Right renal cortex interstitium (tissue), 3 donors: ENCODE measurements around the gene KRTAP12-4. TPM values are rescaled to one million over a fixed set of nuclear protein-coding genes. Genes with fewer than 3 reads are reported as not detected.
"Not testable (repeated sequence)": the region's sequence is repeated elsewhere in the genome, so short reads cannot be mapped to it uniquely, and the experiment has no call there.

Experiments
- DNase-seq, 3 donors: peaks; one replicate each; pipeline ENCODE4 v3.0.0-alpha.2; 2013; ENCODE audit warnings: low read depth in 3 of 3, low spot score in 2 of 3
- polyA plus RNA-seq, 3 donors: library from polyadenylated mRNA; unstranded; fragments of 120-200 nt; gene quantifications; one replicate each; pipeline ENCODE4 v1.2.1, GENCODE V29; 2013; ENCODE audit not compliant: insufficient read length in 3 of 3

KRTAP12-4 gene
- polyA plus RNA-seq, 3 donors = not detected

DNA sequence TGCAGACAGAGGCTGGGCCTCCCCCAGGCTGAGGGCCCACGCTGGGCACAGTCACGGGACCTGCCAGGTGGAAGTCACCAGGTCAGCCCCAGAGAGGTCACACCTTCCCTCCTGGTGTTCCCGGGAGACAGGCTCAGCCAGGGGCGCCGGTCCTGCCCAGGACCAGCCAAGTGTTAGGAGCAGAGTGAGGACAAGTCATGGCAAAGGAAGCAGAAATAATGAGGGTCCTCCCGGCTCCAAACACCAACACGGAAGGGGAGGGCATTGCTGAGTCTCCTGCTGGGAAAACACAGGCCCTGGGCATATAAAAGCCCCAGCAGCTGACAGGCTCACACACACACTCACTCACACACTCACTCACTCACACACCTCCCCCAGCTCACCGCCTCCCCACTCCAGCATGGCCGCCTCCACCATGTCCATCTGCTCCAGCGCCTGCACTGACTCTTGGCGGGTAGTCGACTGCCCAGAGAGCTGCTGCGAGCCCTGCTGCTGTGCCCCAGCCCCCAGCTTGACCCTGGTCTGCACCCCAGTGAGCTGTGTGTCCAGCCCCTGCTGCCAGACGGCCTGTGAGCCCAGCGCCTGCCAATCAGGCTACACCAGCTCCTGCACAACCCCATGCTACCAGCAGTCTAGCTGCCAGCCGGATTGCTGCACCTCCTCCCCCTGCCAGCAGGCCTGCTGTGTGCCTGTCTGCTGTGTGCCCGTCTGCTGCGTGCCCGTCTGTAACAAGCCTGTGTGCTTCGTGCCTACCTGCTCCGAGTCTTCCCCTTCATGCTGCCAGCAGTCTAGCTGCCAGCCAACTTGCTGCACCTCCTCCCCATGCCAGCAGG lies 17.2 kb downstream of the KRTAP12-4 start, which contains the start of gene KRTAP10-10:
KRTAP10-10 (plus strand) TSS at position 339 of the 833 bp plus-strand sequence; CDS start at position 401, 62 bp downstream.
- DNase-seq = no peak

DNA sequence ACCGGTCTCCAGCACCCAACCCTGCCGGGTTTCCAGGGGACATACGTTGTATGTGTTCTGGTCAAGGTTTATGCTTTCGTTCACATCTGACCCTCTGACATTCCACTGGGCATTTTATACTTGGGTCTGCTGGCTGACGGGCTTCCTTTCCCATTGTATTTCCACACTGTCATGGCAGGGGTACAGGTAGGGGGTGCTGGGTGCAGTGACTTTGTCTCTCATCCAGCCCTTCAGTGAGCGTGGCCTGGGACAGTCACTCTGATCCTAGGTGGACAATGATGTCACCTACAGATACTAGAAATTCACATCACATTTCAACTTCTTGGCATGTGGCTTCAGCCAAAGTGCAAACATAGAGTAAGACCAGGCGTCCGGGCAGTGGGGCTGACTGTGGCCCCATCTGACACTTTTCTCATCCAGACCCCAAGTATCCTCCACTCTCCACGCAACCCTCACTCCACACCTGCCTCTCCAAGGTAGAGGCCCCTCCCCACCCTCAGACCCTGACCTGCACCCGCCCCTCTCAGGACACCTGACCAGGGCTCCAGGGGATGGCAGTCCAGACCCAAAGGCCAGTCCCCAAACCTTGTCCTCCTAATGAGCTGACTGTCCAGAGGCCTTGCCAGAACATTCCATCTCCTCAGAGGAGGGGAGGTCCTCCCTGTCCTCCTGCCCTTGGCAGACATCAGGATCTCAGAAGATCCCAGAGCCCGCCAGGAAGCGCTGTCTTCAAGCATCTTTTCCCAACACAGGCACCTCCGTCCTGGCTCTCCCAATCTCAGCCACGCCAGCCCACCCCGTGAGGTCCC lies 18.0 kb downstream of the KRTAP12-4 start:
- DNase-seq = no peak

DNA sequence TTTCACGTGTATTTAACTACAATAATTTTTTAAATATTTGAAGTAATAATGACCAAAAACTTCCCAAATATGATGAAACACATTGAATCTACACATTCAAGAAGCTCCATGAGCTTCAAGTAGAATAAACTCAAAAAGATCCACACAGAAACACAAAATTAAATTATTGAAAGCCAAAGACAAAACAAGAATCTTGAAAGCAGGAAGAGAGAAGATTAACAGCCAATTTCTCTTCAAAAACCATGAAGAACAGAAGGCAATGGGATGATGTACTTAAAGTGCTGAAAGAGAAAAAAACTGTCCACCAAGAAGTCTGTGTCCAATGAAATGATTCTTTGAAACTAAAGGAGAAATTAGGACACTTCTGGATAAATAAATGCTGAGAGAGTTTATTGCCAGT lies 22.4 kb downstream of the KRTAP12-4 start:
- no peak for DNase-seq

DNA sequence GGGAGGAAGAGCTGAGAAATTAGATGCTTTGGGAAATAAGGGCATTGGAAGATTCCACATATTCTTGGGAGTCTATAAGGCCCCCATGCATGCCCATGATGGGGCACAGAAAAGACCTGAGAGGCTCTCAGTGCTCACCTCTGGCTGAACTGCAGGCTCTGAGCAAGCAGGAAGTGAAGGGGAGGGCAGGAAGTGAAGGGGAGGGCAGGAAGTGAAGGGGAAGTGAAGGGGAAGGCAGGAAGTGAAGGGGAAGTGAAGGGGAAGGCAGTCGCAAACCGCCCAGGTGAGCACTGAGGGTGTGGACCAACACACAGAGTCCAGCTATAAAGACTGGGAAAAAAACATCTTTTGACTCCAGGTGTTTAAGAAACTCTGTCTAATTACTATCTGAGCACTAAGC lies 24.0 kb downstream of the KRTAP12-4 start:
- no peak for DNase-seq

DNA sequence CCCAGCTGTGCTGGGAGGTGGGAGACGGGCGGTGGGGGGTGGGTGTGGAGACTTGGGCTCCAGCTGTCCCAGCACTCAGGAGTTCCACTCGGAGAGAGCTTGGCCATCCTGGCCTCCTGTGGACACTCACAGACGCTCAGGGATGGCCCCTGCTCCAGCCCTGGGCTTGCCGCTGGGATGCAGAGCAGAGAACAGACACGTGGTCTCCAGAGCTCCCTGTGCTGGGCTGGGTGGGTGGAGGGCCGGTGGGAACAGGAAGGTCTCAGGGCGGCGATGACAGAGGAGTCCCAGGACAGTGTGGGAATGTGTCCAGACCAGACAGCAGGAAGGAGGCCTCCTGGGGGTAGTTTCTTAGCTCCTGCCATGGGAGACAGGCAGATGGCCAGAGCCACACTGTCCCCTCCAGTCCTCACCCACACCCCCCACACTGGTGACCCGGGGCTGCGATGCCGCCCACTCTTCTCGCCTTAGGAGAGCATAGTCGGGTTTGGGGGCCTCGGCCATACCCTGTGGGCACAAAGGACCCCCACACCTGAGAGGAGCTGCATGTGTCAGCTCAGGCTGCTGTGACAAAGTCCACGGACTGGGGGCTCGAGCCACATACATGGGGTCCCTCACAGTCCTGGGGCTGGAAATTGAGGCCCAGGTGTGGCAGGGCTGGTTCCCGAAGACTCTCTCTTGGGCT lies 25.6 kb downstream of the KRTAP12-4 start:
- no peak for DNase-seq

DNA sequence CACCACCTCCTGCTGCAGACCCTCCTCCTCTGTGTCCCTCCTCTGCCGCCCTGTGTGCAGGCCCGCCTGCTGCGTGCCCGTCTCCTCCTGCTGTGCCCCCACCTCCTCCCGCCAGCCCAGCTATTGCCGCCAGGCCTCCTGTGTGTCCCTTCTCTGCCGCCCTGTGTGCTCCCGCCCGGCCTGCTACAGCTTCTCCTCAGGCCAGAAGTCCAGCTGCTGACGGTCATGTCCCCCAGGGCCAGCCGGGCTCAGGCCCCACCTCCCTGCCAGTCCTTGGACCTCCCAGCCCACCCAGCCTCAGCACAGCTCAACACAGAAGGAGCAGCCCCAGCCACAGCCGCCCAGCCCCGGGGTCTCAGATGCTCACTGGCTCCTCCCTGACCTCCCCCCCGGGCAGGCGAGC lies 26.6 kb downstream of the KRTAP12-4 start:
- DNase-seq = not testable (repeated sequence)

DNA sequence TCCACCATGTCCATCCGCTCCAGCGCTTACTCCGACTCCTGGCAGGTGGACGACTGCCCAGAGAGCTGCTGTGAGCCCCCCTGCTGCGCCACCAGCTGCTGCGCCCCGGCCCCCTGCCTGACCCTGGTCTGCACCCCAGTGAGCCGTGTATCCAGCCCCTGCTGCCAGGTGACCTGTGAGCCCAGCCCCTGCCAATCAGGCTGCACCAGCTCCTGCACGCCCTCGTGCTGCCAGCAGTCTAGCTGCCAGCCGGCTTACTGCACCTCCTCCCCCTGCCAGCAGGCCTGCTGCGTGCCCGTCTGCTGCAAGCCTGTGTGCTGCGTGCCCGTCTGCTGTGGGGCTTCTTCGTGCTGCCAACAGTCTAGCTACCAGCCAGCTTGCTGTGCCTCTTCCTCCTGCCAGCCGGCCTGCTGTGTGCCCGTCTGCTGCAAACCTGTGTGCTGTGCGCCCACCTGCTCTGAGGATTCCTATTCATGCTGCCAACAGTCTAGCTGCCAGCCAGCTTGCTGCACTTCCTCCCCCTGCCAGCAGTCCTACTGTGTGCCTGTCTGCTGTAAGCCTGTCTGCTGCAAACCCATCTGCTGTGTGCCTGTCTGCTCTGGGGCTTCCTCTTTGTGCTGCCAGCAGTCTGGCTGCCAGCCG lies 27.2 kb downstream of the KRTAP12-4 start:
- not testable (repeated sequence) for DNase-seq

DNA sequence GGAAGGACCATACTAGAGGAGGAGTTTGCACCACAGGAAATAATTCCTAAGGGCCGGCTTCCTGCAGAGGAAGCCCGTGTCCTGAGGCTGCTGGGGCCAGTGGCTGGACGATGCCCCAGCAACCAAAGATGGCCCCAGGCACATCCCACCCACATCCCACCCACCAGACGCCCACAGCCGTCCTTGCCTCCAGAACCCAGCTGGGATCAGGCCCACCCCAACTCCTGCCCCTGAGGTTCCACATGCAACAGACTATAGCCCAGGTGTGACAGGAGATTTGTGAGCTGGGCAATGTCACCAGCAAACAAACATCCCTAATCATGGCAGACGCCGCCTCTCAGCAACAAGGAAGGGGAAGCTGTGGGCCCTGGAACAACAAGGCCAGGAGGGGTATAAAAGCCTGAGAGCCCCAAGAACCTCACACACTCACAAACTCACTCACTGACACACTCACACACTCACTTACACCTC lies 27.8 kb downstream of the KRTAP12-4 start, which contains the start of gene KRTAP10-9:
KRTAP10-9 (plus strand) TSS at position 421 of the 471 bp plus-strand sequence. CDS start 79 bp downstream, outside the sequence.
- no peak for DNase-seq

DNA sequence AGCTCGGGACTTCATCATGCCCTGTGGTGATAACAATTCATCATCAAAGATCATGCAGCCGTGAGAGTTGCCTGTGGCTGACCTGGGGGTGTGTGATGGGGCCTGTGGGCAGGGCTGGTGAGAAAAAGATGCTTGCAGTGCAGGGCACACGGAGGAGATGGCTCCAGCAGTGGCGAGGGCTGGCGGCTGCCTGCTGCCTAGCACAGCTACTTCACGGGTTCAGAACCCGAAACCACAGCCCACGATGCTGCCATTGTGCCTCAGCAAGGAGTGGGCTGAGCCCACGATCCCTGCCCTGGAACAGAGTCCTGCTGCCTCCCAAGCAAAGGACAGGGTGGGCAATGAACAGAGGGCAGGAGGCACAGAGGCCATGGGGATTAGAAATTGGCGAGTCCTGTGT lies 28.2 kb downstream of the KRTAP12-4 start:
- DNase-seq = no peak

DNA sequence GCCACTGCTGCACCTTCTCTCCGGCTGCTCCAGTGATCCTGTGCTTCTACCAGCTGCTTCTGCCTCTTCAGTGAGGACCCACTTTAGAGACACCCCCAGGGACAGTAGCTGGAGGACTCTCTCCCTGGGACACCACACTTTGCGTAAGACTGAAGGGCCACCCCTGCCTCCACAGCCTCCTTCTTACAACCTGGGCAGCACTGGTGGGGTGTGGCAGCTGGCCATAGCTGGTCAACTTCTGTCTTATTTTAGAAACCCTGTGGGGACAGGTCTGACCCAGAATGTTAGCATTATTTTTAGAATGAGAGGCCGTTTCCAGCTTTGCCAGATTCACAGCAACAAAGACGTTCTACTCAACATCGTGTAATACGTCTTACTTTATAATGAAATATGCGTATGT lies 28.7 kb downstream of the KRTAP12-4 start:
- no peak for DNase-seq

DNA sequence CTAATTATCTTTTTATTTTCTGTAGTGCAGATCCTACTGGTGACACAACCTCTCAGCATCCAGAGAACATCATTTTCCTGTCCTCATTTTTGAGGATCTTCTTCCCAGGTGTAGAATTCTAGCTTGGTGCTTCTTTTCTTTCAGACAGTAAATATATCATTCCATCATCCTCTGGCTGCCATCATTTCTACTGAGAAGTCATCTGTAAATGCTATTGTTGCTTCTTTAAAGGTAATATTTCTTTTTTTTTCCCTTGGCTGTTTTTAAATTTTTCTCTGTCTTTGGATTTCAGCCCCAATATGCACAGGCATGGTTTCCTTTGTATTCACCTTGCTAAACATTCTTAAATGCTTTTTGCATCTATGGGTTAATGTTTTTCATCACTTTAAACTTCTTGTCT lies 30.9 kb downstream of the KRTAP12-4 start:
- no peak for DNase-seq

DNA sequence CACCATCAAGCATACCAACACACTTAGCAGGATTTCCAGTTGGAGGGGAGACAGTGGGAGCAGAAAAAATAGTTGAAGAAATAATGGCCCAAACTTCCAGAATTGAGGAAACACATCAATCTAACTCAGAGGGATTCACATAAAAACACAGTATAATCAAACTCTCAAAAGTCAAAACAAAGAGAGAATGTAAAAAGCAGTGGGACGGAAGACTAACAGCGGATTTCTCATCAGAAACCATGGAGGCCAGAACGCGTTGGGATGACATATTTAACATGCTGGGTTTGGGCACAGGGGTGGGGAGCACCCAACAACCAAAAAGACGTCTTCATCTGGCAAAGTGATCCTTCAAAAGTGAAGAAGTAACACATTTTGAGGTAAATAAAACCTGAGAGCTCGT lies 34.6 kb downstream of the KRTAP12-4 start:
- no peak for DNase-seq

DNA sequence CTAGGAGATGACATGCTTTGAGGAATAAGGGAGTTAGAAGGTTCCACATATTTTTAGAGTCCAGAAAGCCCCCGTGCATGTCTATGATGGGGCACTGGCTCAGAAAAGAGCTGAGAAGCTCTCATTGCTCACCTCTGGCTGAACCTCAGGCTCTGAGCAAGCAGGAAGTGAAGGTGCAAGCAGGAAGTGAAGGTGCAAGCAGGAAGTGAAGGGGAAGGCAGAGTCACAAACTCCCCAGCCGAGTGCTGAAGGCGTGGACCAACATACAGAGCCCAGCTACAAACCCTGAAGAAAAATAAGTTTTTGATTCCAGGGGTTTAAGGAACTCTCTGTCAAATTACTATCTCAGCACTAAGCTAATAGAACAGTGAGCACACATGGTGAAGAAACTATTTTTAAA lies 35.5 kb downstream of the KRTAP12-4 start:
- no peak for DNase-seq

DNA sequence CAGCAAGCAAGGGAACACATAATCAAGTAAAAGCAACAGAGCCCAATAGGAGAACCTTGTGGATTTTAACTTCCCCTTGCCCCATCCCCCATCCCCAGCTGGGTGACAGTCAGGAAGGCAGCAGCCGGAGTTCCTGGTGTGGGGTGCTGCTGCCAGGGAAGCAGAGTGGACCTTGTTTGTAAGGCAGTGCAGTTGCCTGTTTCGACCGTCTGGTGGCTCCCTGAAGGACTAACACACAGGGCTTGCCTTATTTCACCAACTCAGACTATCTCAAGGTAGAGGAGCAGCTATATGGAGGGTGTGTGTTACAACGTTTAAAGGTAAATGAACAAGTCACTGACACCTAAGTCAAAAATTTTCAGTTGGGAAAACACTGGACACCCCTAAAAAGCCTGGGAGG lies 36.0 kb downstream of the KRTAP12-4 start:
- no peak for DNase-seq

DNA sequence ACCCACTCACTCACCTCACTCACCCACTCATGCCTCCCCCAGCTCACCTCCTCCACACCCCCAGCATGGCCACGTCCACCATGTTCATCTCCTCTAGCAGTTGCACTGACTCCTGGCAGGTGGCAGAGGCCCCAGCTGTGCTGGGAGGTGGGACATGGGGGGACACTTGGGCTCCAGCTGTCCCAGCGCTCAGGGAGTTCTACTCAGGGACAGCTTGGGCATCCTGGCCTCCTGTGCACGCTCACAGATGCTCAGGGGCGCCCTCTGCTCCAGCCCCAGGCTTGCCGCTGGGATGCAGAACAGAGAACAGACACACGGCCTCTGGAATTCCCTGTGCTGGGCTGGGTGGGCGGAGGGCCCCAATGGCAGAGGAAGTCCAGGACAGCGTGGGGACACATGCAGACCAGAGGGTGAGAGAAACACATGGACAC lies 37.4 kb downstream of the KRTAP12-4 start:
- no peak for DNase-seq

DNA sequence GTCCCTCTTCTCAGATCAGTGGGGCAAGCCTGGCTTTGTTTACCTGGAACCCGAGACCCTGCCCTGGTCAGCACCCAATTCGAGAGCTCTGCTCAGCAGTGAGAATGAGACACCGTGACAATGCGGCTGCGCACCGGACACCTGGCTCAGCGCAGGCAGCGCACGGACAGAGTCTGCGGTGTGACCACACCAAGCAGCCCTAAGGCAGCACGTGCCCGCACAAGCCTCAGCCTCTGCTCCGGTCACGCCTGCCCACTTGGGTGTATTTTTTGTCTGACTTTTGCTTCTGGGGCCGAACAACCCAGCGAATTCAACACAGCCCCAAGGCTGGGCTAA lies 37.9 kb downstream of the KRTAP12-4 start:
- no peak for DNase-seq

DNA sequence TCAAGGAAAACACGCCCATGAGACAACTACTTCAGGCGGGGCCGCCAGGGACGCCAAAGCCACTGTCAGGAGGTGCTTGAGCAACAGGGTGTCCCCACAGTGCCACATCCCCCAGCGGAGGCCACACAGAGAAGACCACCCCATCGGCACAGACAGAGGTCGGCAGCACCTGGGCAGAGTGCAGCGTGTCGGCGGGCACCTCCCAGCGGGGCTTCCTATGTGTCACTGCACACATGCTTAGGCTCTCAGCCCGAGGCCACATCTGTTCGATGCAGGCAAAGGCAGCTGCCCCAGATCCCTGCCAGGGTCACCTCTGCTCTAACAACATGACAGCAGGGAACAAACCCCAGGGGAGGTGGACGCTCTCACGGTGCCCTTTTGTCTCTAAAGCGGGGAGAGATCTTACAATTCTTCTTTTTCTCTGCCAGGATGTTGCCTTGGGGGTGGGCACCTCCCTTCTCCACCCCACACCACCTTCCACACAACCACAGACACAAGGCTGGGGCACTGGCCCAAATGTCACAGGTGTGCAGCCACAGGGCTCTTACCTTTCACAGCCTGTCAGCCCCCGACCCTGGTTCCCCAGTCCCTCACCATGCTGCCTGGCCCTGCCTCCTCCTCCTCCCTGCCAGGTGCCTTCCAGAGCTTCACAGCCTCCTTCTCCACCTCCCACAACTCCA lies 38.4 kb downstream of the KRTAP12-4 start:
- DNase-seq = no peak

DNA sequence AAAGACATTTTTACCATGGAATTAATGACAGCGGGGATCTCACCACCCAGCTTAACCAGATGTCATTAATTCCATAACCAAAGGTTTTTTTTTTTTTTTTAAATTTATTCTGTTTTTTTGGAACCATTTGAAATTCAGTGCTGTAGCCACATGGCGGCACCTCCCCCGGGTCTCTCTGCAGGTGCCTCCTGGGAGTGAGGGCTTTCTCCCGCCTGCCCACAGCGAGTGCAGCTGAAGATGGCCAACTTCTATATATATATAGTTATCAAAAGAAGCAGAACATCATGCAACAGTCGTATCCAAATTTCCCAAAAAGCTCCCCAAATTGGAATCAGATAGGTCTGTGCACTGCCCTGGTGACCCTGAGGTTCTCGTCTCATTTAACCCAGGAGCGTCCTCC lies 39.0 kb downstream of the KRTAP12-4 start:
- no peak for DNase-seq

DNA sequence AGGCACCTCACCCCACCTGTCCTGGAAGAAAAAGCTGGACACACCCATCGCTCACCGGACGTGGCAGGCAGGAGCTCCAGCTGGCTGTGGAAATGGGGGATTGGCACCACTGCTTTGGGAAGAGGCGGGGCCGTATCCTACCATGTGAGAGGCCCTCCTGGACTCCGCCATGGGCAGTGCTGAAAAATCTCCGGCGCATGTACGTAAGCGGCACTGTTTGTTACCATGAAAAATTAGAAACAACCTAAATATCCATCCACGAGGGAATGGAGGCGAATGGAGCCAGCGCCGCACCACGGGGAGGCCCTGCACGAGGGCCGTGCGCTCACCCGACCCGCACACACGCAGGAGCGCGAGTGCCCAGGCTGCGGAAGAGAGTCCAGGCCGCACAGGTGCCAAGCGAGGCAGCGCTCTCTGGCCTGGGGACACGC lies 39.5 kb downstream of the KRTAP12-4 start:
- DNase-seq = no peak

DNA sequence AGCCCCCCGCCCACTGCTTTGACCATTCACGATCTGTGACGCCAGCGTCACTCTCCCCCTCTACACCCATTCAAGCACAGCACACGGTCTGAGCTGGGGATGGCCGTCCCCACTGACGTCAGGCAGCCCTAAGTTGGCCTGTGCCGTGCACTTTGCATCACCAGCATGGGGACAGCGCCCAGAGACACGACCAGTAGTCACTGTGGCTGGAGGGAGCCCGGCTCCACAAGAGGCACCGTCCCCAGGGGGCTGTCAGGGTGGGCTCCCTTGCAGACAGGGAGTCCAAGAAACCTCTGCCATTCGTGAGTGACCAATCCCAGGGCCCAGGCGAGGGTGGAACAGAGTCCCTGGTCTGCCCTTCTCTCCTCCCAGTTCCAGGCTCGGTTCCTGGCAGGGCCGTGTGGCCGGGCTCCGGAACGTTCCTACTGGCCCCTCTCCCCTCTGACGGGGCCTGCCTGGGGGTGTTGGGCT lies 40.3 kb downstream of the KRTAP12-4 start:
- DNase-seq = no peak
